CD8-positive, alpha-beta memory T cell (primary cell): ENCODE results near the gene ANKRD7. TPM values are rescaled to one million over a fixed set of nuclear protein-coding genes. Genes with fewer than 3 reads are reported as not detected.

Experiments used
- CTCF ChIA-PET: fragments of 350-600 bp; sonication (Branson Sonifier 250); formaldehyde crosslinking; loops from one replicate; lab custom pipeline; 2021; ENCODE audit warnings: antibody characterized with exemption; lab: Charles Lee
- POLR2A ChIA-PET: fragments of 350-600 bp; sonication (Branson Sonifier 250); formaldehyde crosslinking; loops from one replicate; lab custom pipeline; 2021; ENCODE audit warnings: antibody characterized with exemption; lab: Charles Lee
- DNase-seq, 5 donors: peaks; one replicate each; pipeline versions ENCODE4 v3.0.0 to v3.0.0-alpha.2; 2020 to 2022; ENCODE audit warnings: mixed read lengths in 1 of 5
- H3K27ac ChIP-seq: one replicate; pipeline ENCODE4 v1.7.0; 2013; ENCODE audit warnings: low read depth, mild to moderate bottlenecking, low read length, moderate library complexity
- H3K27me3 ChIP-seq: 2 replicates; pipeline ENCODE4 v1.7.0; 2013; ENCODE audit warnings: low read length, mild to moderate bottlenecking; ENCODE audit not compliant: insufficient read depth, poor library complexity, severe bottlenecking
- H3K36me3 ChIP-seq: 2 replicates; pipeline ENCODE4 v1.7.0; 2013; ENCODE audit warnings: mild to moderate bottlenecking, low read length, moderate library complexity; ENCODE audit not compliant: insufficient read depth
- H3K4me1 ChIP-seq: 2 replicates; pipeline ENCODE4 v1.7.0; 2013; ENCODE audit warnings: mild to moderate bottlenecking, low read length, moderate library complexity; ENCODE audit not compliant: insufficient read depth
- H3K4me3 ChIP-seq: 2 replicates; pipeline ENCODE4 v1.7.0; 2013; ENCODE audit warnings: mild to moderate bottlenecking, low read length
- H3K9me3 ChIP-seq: 2 replicates; pipeline ENCODE4 v1.7.0; 2013; ENCODE audit warnings: mild to moderate bottlenecking, low read length
- H3K27ac Mint-ChIP-seq, 8 donors: one replicate each; pipeline ENCODE4 v1.8.0; 2020 to 2021; ENCODE audit warnings: mixed read lengths in 8 of 8, mild to moderate bottlenecking in 6 of 8, inconsistent platforms in 3 of 8, moderate library complexity in 3 of 8
- H3K27me3 Mint-ChIP-seq, 2 donors: one replicate each; pipeline ENCODE4 v1.8.0; 2020 to 2021; ENCODE audit warnings: mixed read lengths in 2 of 2, mild to moderate bottlenecking in 1 of 2, moderate library complexity in 1 of 2
- H3K36me3 Mint-ChIP-seq, 3 donors: one replicate each; pipeline ENCODE4 v1.8.0; 2020 to 2021; ENCODE audit warnings: mixed read lengths in 3 of 3, inconsistent platforms in 1 of 3, mild to moderate bottlenecking in 1 of 3
- H3K4me1 Mint-ChIP-seq, 3 donors: one replicate each; pipeline ENCODE4 v1.8.0; 2020 to 2021; ENCODE audit warnings: mixed read lengths in 3 of 3, inconsistent platforms in 1 of 3, mild to moderate bottlenecking in 1 of 3
- H3K4me3 Mint-ChIP-seq, 7 donors: one replicate each; pipeline ENCODE4 v1.8.0; 2020 to 2021; ENCODE audit warnings: mixed read lengths in 7 of 7, mild to moderate bottlenecking in 6 of 7, moderate library complexity in 4 of 7, inconsistent platforms in 2 of 7
- H3K9me3 Mint-ChIP-seq, 5 donors: one replicate each; pipeline ENCODE4 v1.8.0; 2020 to 2022; ENCODE audit warnings: mixed read lengths in 5 of 5, mild to moderate bottlenecking in 3 of 5, moderate library complexity in 2 of 5, inconsistent platforms in 1 of 5
- polyA plus RNA-seq: library from polyadenylated mRNA; unstranded; fragments of 300-500 nt; fragmentation: Illumina TruSeq; gene quantifications from one replicate; pipeline ENCODE4 v1.2.3, GENCODE V29; 2021
- total RNA-seq, 2 experiments: library from RNA; stranded (reverse); gene quantifications; one replicate each; pipeline ENCODE4 v1.2.3, GENCODE V29; 2021

ANKRD7 gene
- total and polyA plus RNA-seq, 3 experiments from 2014 or later: 0.64 to 1.8 TPM; not detected in 1

- Mint-ChIP-seq H3K27ac (no peak overlapping the region), H3K9me3 (no peaks in the 10 kb centered on the region), H3K36me3 (peaks cover 0 to 5% (median 0%) of the 10 kb centered on the region in 3 donors), H3K4me1 (peaks cover 17 to 26% (median 17%) of the 10 kb centered on the region in 3 donors), H3K4me3 (no peak overlapping the region), H3K27me3 (peaks cover 0 to 1% of the 10 kb centered on the region in 2 donors)
- Histone ChIP-seq H3K9me3 (no peaks in the 10 kb centered on the region), H3K36me3 (no peaks in the 10 kb centered on the region), H3K27me3 (peaks cover under 1% of the 10 kb centered on the region), H3K27ac (no peak overlapping the region), H3K4me3 (no peak overlapping the region), H3K4me1 (peaks cover 5% of the 10 kb centered on the region)
- DNase-seq: no peak
- POLR2A ChIA-PET: no interaction called here
- CTCF ChIA-PET: no interaction called here
Measured at GRCh38 chr7:118217210-118217619, 7.3 kb upstream of the ANKRD7 start.

GRCh38 chr7:118218413-118219156 lies 5.9 kb upstream of the ANKRD7 start:
- ChIA-PET CTCF (no interaction called here), POLR2A (no interaction called here)
- Mint-ChIP-seq H3K36me3 (peaks cover 0 to 5% (median 0%) of the 10 kb centered on the region in 3 donors), H3K27me3 (peaks cover 0 to 1% of the 10 kb centered on the region in 2 donors), H3K27ac (no peak overlapping the region), H3K9me3 (no peaks in the 10 kb centered on the region), H3K4me3 (no peak overlapping the region), H3K4me1 (peaks cover 15 to 21% (median 17%) of the 10 kb centered on the region in 3 donors)
- Histone ChIP-seq H3K27me3 (peaks cover 5% of the 10 kb centered on the region), H3K9me3 (no peaks in the 10 kb centered on the region), H3K4me1 (peaks cover 5% of the 10 kb centered on the region), H3K4me3 (no peak overlapping the region), H3K27ac (no peak overlapping the region), H3K36me3 (no peaks in the 10 kb centered on the region)
- no peak for DNase-seq

GRCh38 chr7:118219157-118219512 lies 5.4 kb upstream of the ANKRD7 start:
- Histone ChIP-seq H3K27me3 (peaks cover 5% of the 10 kb centered on the region), H3K9me3 (no peaks in the 10 kb centered on the region), H3K36me3 (no peaks in the 10 kb centered on the region), H3K4me3 (no peak overlapping the region), H3K27ac (no peak overlapping the region), H3K4me1 (peaks cover under 1% of the 10 kb centered on the region)
- H3K4me1 Mint-ChIP-seq: peaks cover 11 to 16% (median 13%) of the 10 kb centered on the region in 3 donors
- no peaks in the 10 kb centered on the region for H3K9me3 Mint-ChIP-seq
- DNase-seq: no peak
- CTCF ChIA-PET: no interaction called here
- POLR2A ChIA-PET: no interaction called here
- H3K36me3 Mint-ChIP-seq: peaks cover 0 to 5% (median 0%) of the 10 kb centered on the region in 3 donors
- no peak overlapping the region for H3K27ac Mint-ChIP-seq
- H3K27me3 Mint-ChIP-seq: peaks cover 0 to 1% of the 10 kb centered on the region in 2 donors
- H3K4me3 Mint-ChIP-seq: no peak overlapping the region

GRCh38 chr7:118220583-118220982 lies 3.9 kb upstream of the ANKRD7 start:
- no peak overlapping the region for H3K27ac Mint-ChIP-seq
- peaks cover 5% of the 10 kb centered on the region for H3K27me3 ChIP-seq
- no peaks in the 10 kb centered on the region for H3K4me1 ChIP-seq
- H3K9me3 ChIP-seq: no peaks in the 10 kb centered on the region
- H3K27ac ChIP-seq: no peak overlapping the region
- H3K36me3 Mint-ChIP-seq: peaks cover 0 to under 1% (median 0%) of the 10 kb centered on the region in 3 donors
- no peak for DNase-seq
- ChIA-PET CTCF (no interaction called here), POLR2A (no interaction called here)
- no peaks in the 10 kb centered on the region for H3K36me3 ChIP-seq
- H3K9me3 Mint-ChIP-seq: no peaks in the 10 kb centered on the region
- H3K4me3 ChIP-seq: no peak overlapping the region
- H3K4me1 Mint-ChIP-seq: peaks cover 0 to 6% (median 3%) of the 10 kb centered on the region in 3 donors
- no peaks in the 10 kb centered on the region for H3K27me3 Mint-ChIP-seq
- no peak overlapping the region for H3K4me3 Mint-ChIP-seq

GRCh38 chr7:118222591-118222990 lies 1.9 kb upstream of the ANKRD7 start:
- CTCF ChIA-PET: no interaction called here
- peaks cover 5% of the 10 kb centered on the region for H3K27me3 ChIP-seq
- Mint-ChIP-seq H3K27ac (no peak overlapping the region), H3K4me1 (no peaks in the 10 kb centered on the region), H3K36me3 (peaks cover 0 to 4% (median 0%) of the 10 kb centered on the region in 3 donors), H3K9me3 (no peaks in the 10 kb centered on the region), H3K4me3 (no peak overlapping the region), H3K27me3 (no peaks in the 10 kb centered on the region)
- H3K9me3 ChIP-seq: no peaks in the 10 kb centered on the region
- no peaks in the 10 kb centered on the region for H3K4me1 ChIP-seq
- H3K36me3 ChIP-seq: no peaks in the 10 kb centered on the region
- no peak for DNase-seq
- POLR2A ChIA-PET: no interaction called here
- no peak overlapping the region for H3K27ac ChIP-seq
- no peak overlapping the region for H3K4me3 ChIP-seq

DNA sequence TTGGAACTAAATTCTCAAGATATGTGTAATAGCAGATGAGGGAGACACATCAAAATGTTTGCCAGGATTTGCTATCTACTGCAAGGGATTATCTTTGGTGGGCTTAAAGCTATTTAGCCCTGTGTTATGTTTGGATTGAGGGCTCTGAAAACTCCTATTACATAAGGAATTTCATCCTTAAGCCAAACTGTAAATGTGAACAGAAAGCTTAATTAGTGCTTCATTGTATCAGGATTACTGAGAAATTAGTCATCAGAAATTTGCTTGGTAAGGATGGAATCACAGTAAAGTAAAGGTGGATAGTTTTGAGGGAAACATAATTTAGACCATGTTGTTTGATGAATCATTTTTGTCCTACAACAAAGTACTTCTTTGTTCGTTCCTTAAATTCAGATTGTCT lies 8.3 kb downstream of the ANKRD7 start:
- no peaks in the 10 kb centered on the region for H3K36me3 ChIP-seq
- no peak overlapping the region for H3K4me3 ChIP-seq
- no peaks in the 10 kb centered on the region for H3K27me3 ChIP-seq
- peaks cover 0 to 20% of the 10 kb centered on the region in 2 donors for H3K27me3 Mint-ChIP-seq
- H3K27ac ChIP-seq: no peak overlapping the region
- ChIA-PET POLR2A (no interaction called here), CTCF (no interaction called here)
- H3K36me3 Mint-ChIP-seq: no peaks in the 10 kb centered on the region
- no peaks in the 10 kb centered on the region for H3K4me1 ChIP-seq
- H3K9me3 Mint-ChIP-seq: peaks cover 0 to 3% (median 0%) of the 10 kb centered on the region in 5 donors
- H3K4me1 Mint-ChIP-seq: no peaks in the 10 kb centered on the region
- no peak for DNase-seq
- H3K9me3 ChIP-seq: no peaks in the 10 kb centered on the region
- no peak overlapping the region for H3K4me3 Mint-ChIP-seq
- H3K27ac Mint-ChIP-seq: no peak overlapping the region

DNA sequence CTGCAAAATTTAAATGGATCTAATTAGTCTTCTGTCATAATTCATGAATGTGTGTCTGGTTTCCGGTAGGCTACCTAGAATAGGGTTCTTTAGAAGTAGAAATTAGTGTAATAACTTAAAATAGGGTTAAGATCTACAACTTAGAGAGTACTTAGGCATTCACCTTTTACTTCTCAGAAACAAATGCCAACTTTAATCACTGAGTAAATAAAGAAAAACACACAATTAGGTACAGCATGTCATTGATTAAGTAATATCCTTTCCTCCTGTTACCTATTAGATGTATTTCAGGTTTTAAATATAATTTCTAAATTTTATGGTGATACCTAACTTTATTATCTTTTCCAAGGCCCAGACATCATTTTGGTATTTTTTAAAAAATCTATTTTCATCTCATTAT lies 9.3 kb downstream of the ANKRD7 start:
- Mint-ChIP-seq H3K4me3 (no peak overlapping the region), H3K27me3 (peaks cover 0 to 16% of the 10 kb centered on the region in 2 donors), H3K27ac (no peak overlapping the region), H3K4me1 (no peaks in the 10 kb centered on the region), H3K36me3 (no peaks in the 10 kb centered on the region), H3K9me3 (peaks cover 0 to 3% (median 0%) of the 10 kb centered on the region in 5 donors)
- POLR2A ChIA-PET: no interaction called here
- H3K36me3 ChIP-seq: no peaks in the 10 kb centered on the region
- H3K27ac ChIP-seq: no peak overlapping the region
- no peaks in the 10 kb centered on the region for H3K27me3 ChIP-seq
- H3K4me1 ChIP-seq: no peaks in the 10 kb centered on the region
- DNase-seq: no peak
- H3K4me3 ChIP-seq: no peak overlapping the region
- no peaks in the 10 kb centered on the region for H3K9me3 ChIP-seq
- CTCF ChIA-PET: no interaction called here

GRCh38 chr7:118239014-118239413 lies 14.5 kb downstream of the ANKRD7 start:
- Histone ChIP-seq H3K9me3 (no peaks in the 10 kb centered on the region), H3K4me3 (no peak overlapping the region), H3K4me1 (no peaks in the 10 kb centered on the region), H3K36me3 (no peaks in the 10 kb centered on the region), H3K27ac (no peak overlapping the region), H3K27me3 (no peaks in the 10 kb centered on the region)
- H3K4me3 Mint-ChIP-seq: no peak overlapping the region
- peaks cover 0 to 12% of the 10 kb centered on the region in 2 donors for H3K27me3 Mint-ChIP-seq
- CTCF ChIA-PET: no interaction called here
- H3K36me3 Mint-ChIP-seq: no peaks in the 10 kb centered on the region
- POLR2A ChIA-PET: no interaction called here
- H3K4me1 Mint-ChIP-seq: no peaks in the 10 kb centered on the region
- no peak for DNase-seq
- H3K9me3 Mint-ChIP-seq: peaks cover 0 to 4% (median 0%) of the 10 kb centered on the region in 5 donors
- H3K27ac Mint-ChIP-seq: no peak overlapping the region
